Adipocyte (in vitro differentiated cells): ENCODE data around the gene EHBP1L1.
A peak's percentile ranks its signal among the peaks of the same experiment; 100 is the strongest.

Experiments used
- DNase-seq: peaks from one replicate; pipeline ENCODE4 v3.0.0-alpha.2; 2015; ENCODE audit warnings: low read depth
- H3K27me3 ChIP-seq: replicated peaks from 2 replicates; pipeline ENCODE4 v1.7.0; 2013; ENCODE audit warnings: mild to moderate bottlenecking, low read length, moderate library complexity; ENCODE audit not compliant: control insufficient read depth, insufficient read depth
- H3K36me3 ChIP-seq: 2 replicates; pipeline ENCODE4 v1.7.0; 2013; ENCODE audit warnings: low read length, mild to moderate bottlenecking, moderate library complexity; ENCODE audit not compliant: control insufficient read depth, insufficient read depth, severe bottlenecking
- H3K4me1 ChIP-seq: 2 replicates; pipeline ENCODE4 v1.7.0; 2013; ENCODE audit warnings: mild to moderate bottlenecking, low read length, moderate library complexity; ENCODE audit not compliant: control insufficient read depth, insufficient read depth
- H3K4me3 ChIP-seq: 2 replicates; pipeline ENCODE4 v1.7.0; 2013; ENCODE audit warnings: mild to moderate bottlenecking, low read length, moderate library complexity
- H3K9ac ChIP-seq: 2 replicates; pipeline ENCODE4 v1.7.0; 2013; ENCODE audit warnings: mild to moderate bottlenecking, low read length, moderate library complexity
- H3K9me3 ChIP-seq: 2 replicates; pipeline ENCODE4 v1.7.0; 2013; ENCODE audit warnings: mild to moderate bottlenecking, low read length, moderate library complexity; ENCODE audit not compliant: control insufficient read depth

EHBP1L1 gene

GRCh38 chr11:65576232-65576866, 496 bp downstream of the EHBP1L1 start:
- DNase-seq = no peak
- H3K9ac ChIP-seq = peak overlapping the region; percentile 83
- H3K4me1 ChIP-seq = peaks cover 47% of the 10 kb centered on the region
- H3K36me3 ChIP-seq = peaks cover 11% of the 10 kb centered on the region
- no peaks in the 10 kb centered on the region for H3K9me3 ChIP-seq
- peak overlapping the region; percentile 83 for H3K4me3 ChIP-seq
- no peaks in the 10 kb centered on the region for H3K27me3 ChIP-seq

- Histone ChIP-seq H3K27me3 (no peaks in the 10 kb centered on the region), H3K4me1 (peaks cover 40% of the 10 kb centered on the region), H3K4me3 (peak overlapping the region; percentile 83), H3K9ac (peak overlapping the region; percentile 83), H3K9me3 (no peaks in the 10 kb centered on the region), H3K36me3 (peaks cover 13% of the 10 kb centered on the region)
- DNase-seq = peak; percentile 74
These were observed 1.3 kb downstream of the EHBP1L1 start for GRCh38 chr11:65576867-65577755.

- Histone ChIP-seq H3K9ac (peak overlapping the region; percentile 83), H3K4me3 (peak overlapping the region; percentile 83), H3K9me3 (no peaks in the 10 kb centered on the region), H3K36me3 (peaks cover 13% of the 10 kb centered on the region), H3K4me1 (peaks cover 40% of the 10 kb centered on the region), H3K27me3 (no peaks in the 10 kb centered on the region)
- DNase-seq = no peak
These were observed 1.9 kb downstream of the EHBP1L1 start for GRCh38 chr11:65577756-65578109.

GRCh38 chr11:65578134-65578533, 2.3 kb downstream of the EHBP1L1 start:
- DNase-seq = no peak
- H3K9me3 ChIP-seq = no peaks in the 10 kb centered on the region
- H3K36me3 ChIP-seq = peaks cover 13% of the 10 kb centered on the region
- H3K4me1 ChIP-seq = peaks cover 40% of the 10 kb centered on the region
- H3K4me3 ChIP-seq = no peak overlapping the region
- peak overlapping the region; percentile 83 for H3K9ac ChIP-seq
- H3K27me3 ChIP-seq = no peaks in the 10 kb centered on the region

GRCh38 chr11:65578667-65579066, 2.8 kb downstream of the EHBP1L1 start:
- H3K36me3 ChIP-seq = peaks cover 13% of the 10 kb centered on the region
- H3K9ac ChIP-seq = peak overlapping the region; percentile 83
- no peaks in the 10 kb centered on the region for H3K27me3 ChIP-seq
- H3K9me3 ChIP-seq = no peaks in the 10 kb centered on the region
- no peak overlapping the region for H3K4me3 ChIP-seq
- DNase-seq = no peak
- H3K4me1 ChIP-seq = peaks cover 35% of the 10 kb centered on the region

- DNase-seq = peak; percentile 42
- Histone ChIP-seq H3K4me1 (peaks cover 32% of the 10 kb centered on the region), H3K4me3 (no peak overlapping the region), H3K9ac (no peak overlapping the region), H3K9me3 (no peaks in the 10 kb centered on the region), H3K27me3 (no peaks in the 10 kb centered on the region), H3K36me3 (peaks cover 18% of the 10 kb centered on the region)
These were observed 3.4 kb downstream of the EHBP1L1 start for GRCh38 chr11:65579291-65579690.

- Histone ChIP-seq H3K9ac (no peak overlapping the region), H3K4me1 (peaks cover 25% of the 10 kb centered on the region), H3K9me3 (no peaks in the 10 kb centered on the region), H3K27me3 (no peaks in the 10 kb centered on the region), H3K4me3 (no peak overlapping the region), H3K36me3 (peaks cover 19% of the 10 kb centered on the region)
- no peak for DNase-seq
These were observed 4.3 kb downstream of the EHBP1L1 start for GRCh38 chr11:65580031-65580692.

- Histone ChIP-seq H3K9me3 (no peaks in the 10 kb centered on the region), H3K36me3 (peaks cover 19% of the 10 kb centered on the region), H3K27me3 (no peaks in the 10 kb centered on the region), H3K4me1 (peaks cover 20% of the 10 kb centered on the region), H3K9ac (no peak overlapping the region), H3K4me3 (no peak overlapping the region)
- DNase-seq = no peak
These were observed 4.9 kb downstream of the EHBP1L1 start for GRCh38 chr11:65580756-65581155.

- H3K36me3 ChIP-seq = peaks cover 19% of the 10 kb centered on the region
- DNase-seq = no peak
- H3K4me3 ChIP-seq = no peak overlapping the region
- H3K27me3 ChIP-seq = no peaks in the 10 kb centered on the region
- no peak overlapping the region for H3K9ac ChIP-seq
- peaks cover 15% of the 10 kb centered on the region for H3K4me1 ChIP-seq
- no peaks in the 10 kb centered on the region for H3K9me3 ChIP-seq
These were observed 6.1 kb downstream of the EHBP1L1 start for GRCh38 chr11:65581928-65582327.

GRCh38 chr11:65583589-65583988, 7.7 kb downstream of the EHBP1L1 start:
- H3K36me3 ChIP-seq = peaks cover 19% of the 10 kb centered on the region
- H3K4me1 ChIP-seq = peaks cover 19% of the 10 kb centered on the region
- H3K9me3 ChIP-seq = no peaks in the 10 kb centered on the region
- no peak overlapping the region for H3K9ac ChIP-seq
- no peaks in the 10 kb centered on the region for H3K27me3 ChIP-seq
- no peak overlapping the region for H3K4me3 ChIP-seq
- no peak for DNase-seq

GRCh38 chr11:65584106-65584505, 8.3 kb downstream of the EHBP1L1 start:
- DNase-seq = no peak
- peaks cover 19% of the 10 kb centered on the region for H3K4me1 ChIP-seq
- H3K9me3 ChIP-seq = no peaks in the 10 kb centered on the region
- H3K4me3 ChIP-seq = no peak overlapping the region
- peaks cover 19% of the 10 kb centered on the region for H3K36me3 ChIP-seq
- H3K9ac ChIP-seq = no peak overlapping the region
- no peaks in the 10 kb centered on the region for H3K27me3 ChIP-seq
